Measurements from ENCODE around the gene MTMR12.

MTMR12 gene

DNA sequence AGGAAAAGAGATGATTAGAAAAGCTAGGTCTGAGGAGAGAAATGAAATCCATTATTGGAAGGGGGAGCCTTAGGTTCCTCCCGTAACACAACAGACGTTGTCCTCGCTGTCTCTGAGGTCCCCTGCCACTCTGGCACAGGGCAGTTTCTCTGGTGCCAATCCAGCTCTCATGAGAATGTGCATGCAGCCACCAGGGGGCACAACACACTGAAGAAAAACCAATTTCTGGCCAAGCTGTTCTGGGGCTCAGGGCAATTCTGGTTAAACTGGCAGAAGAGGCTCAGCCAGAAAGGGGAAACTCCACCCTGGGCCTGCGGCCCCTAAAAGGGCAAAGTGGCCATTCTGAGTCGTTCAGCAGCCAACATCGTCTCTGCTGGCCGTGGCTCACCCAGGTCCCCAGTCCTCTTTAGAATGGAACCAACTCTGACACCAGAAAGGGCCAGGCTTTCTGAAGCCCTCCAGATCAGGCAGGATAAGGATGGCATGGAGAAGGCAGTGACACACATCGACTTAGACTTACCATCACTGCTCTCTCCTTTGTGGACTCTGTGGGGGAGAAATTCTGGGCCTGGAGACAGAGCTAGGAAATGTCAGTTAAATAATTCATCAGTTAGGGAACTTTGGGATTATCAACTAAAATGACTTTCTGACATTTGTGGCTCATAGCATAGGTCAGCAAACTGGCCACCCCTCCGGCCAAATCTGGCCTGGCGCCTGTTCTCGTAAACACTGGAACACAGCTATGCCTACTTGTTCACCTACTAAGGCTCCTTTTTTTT is 80.1 kb downstream of the MTMR12 start (continued):
- TF ChIP-seq, protein P1, sequence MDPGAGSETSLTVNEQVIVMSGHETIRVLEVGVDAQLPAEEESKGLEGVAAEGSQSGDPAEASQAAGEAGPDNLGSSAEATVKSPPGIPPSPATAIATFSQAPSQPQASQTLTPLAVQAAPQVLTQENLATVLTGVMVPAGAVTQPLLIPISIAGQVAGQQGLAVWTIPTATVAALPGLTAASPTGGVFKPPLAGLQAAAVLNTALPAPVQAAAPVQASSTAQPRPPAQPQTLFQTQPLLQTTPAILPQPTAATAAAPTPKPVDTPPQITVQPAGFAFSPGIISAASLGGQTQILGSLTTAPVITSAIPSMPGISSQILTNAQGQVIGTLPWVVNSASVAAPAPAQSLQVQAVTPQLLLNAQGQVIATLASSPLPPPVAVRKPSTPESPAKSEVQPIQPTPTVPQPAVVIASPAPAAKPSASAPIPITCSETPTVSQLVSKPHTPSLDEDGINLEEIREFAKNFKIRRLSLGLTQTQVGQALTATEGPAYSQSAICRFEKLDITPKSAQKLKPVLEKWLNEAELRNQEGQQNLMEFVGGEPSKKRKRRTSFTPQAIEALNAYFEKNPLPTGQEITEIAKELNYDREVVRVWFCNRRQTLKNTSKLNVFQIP (CRISPR knock-in tag; IDR thresholded peaks at IDR 0.05; ENCODE audit: borderline replicate concordance, low read depth), result no peak
- TF ChIP-seq, protein P2, sequence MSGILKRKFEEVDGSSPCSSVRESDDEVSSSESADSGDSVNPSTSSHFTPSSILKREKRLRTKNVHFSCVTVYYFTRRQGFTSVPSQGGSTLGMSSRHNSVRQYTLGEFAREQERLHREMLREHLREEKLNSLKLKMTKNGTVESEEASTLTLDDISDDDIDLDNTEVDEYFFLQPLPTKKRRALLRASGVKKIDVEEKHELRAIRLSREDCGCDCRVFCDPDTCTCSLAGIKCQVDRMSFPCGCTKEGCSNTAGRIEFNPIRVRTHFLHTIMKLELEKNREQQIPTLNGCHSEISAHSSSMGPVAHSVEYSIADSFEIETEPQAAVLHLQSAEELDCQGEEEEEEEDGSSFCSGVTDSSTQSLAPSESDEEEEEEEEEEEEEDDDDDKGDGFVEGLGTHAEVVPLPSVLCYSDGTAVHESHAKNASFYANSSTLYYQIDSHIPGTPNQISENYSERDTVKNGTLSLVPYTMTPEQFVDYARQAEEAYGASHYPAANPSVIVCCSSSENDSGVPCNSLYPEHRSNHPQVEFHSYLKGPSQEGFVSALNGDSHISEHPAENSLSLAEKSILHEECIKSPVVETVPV (CRISPR knock-in tag; IDR thresholded peaks at IDR 0.05), result no peak
- no peak for TF ChIP-seq TCF4 (CRISPR knock-in tag; IDR thresholded peaks at IDR 0.05; ENCODE audit: borderline replicate concordance)
- TF ChIP-seq ARNTL (CRISPR knock-in tag; IDR thresholded peaks at IDR 0.05; ENCODE audit: borderline replicate concordance, low read depth), result no peak
- no peak for TF ChIP-seq BACH2 (CRISPR knock-in tag; IDR thresholded peaks at IDR 0.05; ENCODE audit: borderline replicate concordance)

DNA sequence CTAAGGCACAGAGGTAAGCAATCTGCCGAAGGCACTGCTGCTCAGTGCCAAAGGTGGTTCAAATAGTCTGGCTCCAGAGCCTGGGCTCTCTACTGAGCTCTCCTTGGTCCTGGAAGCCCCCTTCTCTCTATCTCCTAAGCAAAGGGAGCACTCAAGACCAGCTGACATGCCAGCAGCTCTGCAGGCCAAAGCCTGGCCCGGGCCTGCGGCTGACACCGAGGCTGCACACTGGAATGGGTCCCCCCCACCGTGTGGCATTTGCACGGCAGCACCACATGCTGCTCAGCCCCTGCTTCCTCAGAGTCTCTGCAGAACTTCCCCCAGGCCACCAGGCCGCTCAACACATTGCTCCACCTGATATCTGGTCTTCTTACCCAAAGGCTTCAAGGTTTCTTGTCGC is 80.8 kb downstream of the MTMR12 start:
- TF ChIP-seq CREB5 (CRISPR knock-in tag; IDR thresholded peaks at IDR 0.05; ENCODE audit: low read depth) (no peak), CSDC2 (CRISPR knock-in tag; IDR thresholded peaks at IDR 0.05) (no peak), GLIS3 (CRISPR knock-in tag; IDR thresholded peaks at IDR 0.05) (no peak), ZNF8 (CRISPR knock-in tag; IDR thresholded peaks at IDR 0.05) (no peak), ESRRG (CRISPR knock-in tag; IDR thresholded peaks at IDR 0.05) (no peak), TOX (CRISPR knock-in tag; IDR thresholded peaks at IDR 0.05; ENCODE audit: borderline replicate concordance) (no peak), BACH2 (CRISPR knock-in tag; IDR thresholded peaks at IDR 0.05; ENCODE audit: borderline replicate concordance) (no peak), ZNF565 (CRISPR knock-in tag; conservative IDR thresholded peaks at IDR 0.05; ENCODE audit: low read depth) (no peak), ARNTL (CRISPR knock-in tag; IDR thresholded peaks at IDR 0.05; ENCODE audit: borderline replicate concordance, low read depth) (no peak), ZFP3 (CRISPR knock-in tag; IDR thresholded peaks at IDR 0.05) (no peak), TCF4 (CRISPR knock-in tag; IDR thresholded peaks at IDR 0.05; ENCODE audit: borderline replicate concordance) (no peak), TSHZ2 (CRISPR knock-in tag; IDR thresholded peaks at IDR 0.05) (no peak), OSR1 (CRISPR knock-in tag; IDR thresholded peaks at IDR 0.05) (no peak), ZFP30 (CRISPR knock-in tag; IDR thresholded peaks at IDR 0.05) (no peak), ZC3H10 (CRISPR knock-in tag; IDR thresholded peaks at IDR 0.05) (no peak), PPARA (CRISPR knock-in tag; IDR thresholded peaks at IDR 0.05; ENCODE audit: borderline replicate concordance) (no peak), ZNF70 (CRISPR knock-in tag; IDR thresholded peaks at IDR 0.05) (no peak), RARB (CRISPR knock-in tag; IDR thresholded peaks at IDR 0.05) (no peak)
- TF ChIP-seq, protein P1 (CRISPR knock-in tag; IDR thresholded peaks at IDR 0.05; ENCODE audit: borderline replicate concordance, low read depth), result no peak
- TF ChIP-seq, protein P2 (CRISPR knock-in tag; IDR thresholded peaks at IDR 0.05), result no peak
- no peak for ATAC-seq

All from SK-N-SH treated with all-trans-retinoic acid at 6 μM for 48 hours (cell line).